ENCODE measurements around the gene CPNE4.
"Not testable (repeated sequence)": the region's sequence is repeated elsewhere in the genome, so short reads cannot be mapped to it uniquely, and the experiment has no call there.

Gene CPNE4

DNA sequence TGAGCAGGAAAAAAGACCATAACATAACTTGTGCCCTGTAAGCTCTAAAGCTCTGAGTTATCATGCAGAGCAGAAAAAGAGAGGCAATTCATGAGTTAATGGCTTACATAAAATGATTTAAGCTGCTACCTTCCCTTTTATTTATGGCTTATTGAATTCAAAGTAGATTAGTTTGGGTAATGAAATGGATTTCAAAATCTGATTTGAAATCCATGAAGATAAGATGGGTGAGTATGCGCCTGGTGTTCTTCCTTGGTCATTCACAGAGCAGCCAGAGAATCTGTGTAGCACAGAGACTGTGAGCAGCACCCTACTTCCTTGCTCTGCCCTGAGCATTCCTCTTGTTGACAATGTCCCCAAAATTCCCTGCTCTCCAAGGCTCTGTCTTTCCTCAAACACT is 495.8 kb downstream of the CPNE4 start:
- no peak for DNase-seq (ENCODE audit: low read depth)

DNA sequence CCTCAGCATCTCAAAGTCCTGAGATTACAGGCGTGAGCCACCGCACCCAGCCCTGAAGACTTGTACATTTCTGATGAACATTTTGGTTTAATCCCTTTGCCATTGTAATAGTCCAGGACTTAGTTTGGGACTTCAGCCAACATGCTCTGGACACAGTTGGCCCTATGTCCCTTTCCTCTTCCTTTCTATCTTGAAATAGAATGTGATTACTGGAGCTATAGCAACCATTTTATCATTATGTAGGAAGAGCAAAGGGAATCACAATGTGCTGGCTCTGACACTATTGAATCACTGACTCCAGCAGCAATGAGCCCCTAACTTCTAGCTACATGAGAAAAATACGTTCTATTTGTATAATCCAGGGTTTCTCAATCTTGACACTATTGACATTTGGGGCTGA is 497.3 kb downstream of the CPNE4 start:
- DNase-seq (ENCODE audit: low read depth), result no peak

DNA sequence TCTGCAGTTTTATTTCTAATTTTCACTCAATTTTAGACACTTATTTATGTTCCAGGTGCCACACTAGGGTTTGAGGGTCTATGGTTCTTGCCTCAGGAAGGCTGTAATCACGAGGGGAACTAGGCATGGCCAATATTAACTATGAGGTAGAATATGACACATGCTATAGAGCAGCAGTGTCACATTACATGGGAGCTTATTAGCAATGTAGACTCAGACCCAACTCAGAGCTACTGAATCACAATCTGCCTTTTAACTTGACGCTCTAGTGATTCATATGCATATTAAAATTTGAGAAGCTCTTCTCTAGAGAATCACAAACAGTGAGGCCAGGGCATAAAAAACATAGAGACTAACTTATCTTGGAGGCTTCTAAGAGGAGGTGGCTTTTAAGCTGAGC is 499.2 kb downstream of the CPNE4 start:
- no peak for DNase-seq (ENCODE audit: low read depth)

DNA sequence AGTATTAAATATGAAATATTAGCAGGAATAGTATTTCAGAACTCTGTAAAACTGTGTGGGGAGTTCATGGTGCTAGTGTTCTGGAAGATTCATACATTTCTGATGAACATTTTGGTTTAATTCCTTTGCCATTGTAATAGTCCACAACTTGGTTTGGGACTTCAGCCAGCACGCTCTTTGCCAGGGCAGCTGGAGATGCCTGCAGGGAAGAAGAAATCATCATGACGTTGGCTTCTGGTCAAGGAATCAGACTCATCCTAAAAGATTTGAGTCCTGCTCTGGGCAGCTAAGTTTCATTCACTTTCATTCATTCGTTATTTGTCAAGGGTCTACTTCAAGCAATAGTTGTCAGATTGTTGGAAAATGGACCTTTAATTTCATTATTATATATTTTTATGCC is 499.7 kb downstream of the CPNE4 start:
- DNase-seq (ENCODE audit: low read depth), result no peak

DNA sequence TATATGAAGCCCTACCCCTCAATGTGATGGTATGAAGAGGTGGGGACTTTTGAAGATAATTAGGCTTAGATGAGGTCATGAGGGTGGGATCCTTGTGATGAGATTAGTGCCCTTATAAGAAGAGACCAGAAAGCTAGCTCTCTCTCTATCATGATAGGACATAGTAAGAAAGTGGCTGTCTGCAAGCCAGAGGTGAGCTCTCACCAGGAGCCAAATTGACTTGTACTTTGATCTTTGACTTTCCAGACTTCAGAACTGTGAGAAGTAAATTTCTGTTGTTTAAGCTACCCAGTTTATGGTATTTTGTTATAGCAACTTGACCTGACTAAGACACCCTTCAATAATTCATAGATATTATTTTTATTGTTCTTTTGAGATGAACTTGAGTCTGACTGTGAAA is 502.2 kb downstream of the CPNE4 start:
- no peak for DNase-seq (ENCODE audit: low read depth)

DNA sequence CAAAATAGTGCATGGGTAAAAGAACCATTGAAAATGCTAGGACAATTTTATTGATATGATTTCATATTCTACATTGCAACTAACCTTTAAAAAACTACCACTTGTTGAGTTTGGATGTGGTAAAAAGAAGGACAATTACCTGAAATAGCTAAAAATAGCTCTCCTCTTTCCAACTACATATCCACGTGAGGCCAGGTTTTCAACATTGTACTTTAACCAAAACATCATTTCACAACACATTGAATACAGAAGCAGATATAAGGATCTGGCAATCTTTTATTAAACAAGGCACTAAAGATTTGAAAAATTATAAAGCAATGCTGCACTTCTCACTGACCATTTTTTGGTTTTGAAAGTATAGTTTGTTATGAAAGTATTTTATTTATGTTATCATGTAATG is 504.0 kb downstream of the CPNE4 start:
- no peak for DNase-seq (ENCODE audit: low read depth)

DNA sequence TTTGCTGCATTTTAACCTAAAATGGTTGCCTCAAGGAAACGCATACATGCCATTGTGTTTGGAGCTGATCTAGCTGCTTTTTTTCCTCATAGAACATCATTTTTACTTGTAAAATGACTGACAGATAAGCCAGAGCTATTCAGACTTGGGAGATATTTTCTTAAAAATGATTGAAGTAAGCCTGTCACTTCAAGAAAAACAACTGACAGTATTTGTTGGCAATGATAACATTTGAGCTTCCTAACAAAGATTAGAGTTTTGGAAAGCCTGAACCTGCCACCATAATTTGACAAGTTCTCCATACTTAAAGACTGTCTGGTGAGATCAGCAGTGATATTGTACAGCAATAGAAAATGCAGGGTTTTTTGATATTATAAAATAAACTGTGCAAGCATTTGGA is 504.4 kb downstream of the CPNE4 start:
- DNase-seq (ENCODE audit: low read depth), result no peak

DNA sequence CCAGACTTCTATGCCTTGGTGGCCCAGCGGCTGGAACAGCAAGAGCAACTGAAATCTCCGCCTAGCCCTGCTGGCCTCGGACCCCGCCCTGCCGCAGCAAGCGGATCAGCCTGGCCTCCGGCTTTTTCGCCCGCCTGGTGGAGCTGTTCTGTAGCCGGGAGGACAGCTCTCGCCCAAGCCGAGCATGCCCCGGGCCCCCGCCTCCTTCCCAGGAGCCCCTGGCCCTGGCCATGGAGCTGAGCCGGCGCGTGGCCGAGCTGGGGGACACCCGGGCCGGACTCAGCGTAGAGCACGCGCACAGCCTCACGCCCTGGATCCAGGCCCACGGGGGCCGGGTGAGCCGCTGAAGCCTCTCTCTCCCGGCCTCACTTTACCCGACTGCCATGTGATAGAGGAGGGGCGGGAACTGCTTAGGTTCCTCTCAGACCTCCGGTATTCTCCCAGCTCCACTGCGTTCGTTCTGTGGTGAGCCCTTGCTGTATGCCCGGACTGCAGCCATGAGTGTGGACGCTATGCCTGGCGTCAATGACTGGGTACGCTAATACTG is 507.9 kb downstream of the CPNE4 start:
- no peak for DNase-seq (ENCODE audit: low read depth)

DNA sequence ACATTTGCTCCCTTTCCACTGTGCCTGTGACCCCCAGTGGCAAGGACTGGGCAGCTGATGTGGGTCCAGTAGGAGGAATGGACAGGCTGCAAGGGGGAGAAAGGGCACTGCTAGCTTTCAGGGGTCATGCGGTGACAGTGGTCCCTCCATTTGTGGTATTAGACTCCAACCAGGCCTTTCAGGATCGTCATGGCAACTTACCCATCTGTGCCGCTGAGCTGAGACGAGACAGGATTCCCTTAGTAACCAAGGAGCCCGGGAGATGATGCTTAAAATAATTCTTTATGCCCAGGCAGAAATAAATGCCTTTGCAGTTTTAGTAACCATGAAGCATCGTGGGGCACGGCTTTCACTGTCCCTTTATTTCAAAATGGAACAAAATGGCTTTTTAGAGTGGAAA is 516.1 kb downstream of the CPNE4 start:
- no peak for DNase-seq (ENCODE audit: low read depth)

DNA sequence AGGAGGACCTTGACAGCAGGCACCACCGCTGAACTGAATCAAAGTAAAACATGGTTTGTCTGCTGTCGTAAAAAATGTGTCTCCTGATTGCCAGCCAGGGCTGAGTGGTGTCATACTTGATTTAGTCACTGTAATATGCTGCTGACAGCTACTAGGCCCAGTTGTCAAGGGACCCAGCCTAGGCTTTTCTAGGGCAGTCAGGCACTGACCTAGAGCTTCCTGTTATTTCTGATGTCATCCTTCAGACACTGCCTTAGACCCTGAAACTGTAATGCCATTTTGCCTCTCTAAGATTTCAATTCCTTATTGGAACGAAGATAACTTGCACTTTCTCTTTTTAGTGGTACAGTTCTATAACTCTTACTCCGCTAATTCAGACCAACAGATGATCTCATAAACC is 529.4 kb downstream of the CPNE4 start:
- no peak for DNase-seq (ENCODE audit: low read depth)

DNA sequence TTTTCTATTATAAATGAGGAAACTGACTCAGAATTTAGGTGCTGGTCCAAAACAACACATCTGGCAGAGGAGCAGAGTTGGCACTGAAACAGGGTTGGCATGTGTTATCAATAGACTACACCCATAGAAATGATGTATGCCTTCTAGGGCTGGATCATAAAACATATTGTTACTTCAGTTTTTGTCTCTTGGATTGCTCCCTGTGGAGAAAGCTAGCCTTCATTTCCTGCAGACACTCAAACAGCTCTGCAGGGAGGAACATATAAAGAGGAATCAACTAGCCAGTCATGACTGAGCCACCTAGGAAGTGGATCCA is 531.5 kb downstream of the CPNE4 start:
- DNase-seq (ENCODE audit: low read depth), result no peak

DNA sequence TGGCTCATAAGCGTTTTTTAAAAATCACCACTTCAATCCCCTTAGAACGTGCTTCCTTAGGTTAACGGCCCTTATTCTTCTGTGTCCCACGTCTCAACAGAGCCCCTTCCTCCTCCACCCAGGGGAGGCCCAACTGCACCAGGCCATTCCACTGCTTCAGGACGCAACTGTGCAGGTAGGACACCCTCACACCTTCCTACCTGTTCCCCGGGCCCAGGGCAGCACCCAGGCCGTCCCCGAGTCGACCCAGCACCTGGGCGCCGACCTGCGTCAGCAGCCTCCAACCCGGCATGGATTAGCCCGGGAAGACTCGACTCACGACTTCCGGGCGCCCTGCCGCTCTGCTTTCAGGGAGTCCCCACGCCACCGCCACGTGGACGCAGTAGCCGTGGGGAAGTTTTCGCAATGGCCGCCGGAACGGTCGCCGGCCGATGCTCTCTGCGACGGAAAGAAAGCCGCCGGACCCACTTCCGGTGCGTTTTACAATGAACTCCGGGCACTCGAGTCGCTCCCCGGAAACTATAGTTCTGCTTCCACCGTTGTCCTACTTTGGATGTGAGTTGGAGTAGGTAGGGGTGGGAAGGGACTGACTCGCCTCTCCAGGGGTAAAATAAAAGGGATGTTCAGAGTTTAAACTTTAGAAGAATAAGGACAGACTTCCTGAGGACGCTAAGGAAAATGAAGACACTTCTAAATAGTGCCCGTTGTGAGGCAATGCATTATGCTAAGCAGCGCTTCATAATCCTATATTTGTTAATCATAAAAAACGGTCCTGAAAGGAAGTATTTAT is 532.1 kb downstream of the CPNE4 start, which contains the start of gene MRPL3:
MRPL3 (minus strand) TSS at position 442 of the 790 bp plus-strand sequence; CDS start at position 292, 150 bp downstream.
- peak; percentile 68 for DNase-seq (ENCODE audit: low read depth)

DNA sequence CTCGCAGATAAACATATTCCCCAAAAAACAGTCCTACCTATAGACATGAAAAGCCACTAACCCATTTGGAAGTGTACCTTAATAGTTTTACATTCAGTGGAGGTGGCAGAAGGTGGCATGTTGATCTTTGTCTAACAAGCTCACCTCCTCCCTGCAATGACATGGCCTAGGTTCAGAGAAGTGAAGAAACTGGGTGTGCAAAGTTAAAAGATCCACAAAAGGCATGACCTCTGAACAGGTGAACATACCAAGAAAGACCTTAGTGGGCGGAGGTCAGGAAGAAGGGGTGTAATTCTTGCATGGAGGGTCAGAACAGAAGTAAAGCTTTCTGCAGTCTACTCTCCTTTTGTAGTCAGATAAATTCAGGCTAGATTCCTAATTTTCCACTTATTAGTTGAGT is 532.9 kb downstream of the CPNE4 start:
- no peak for DNase-seq (ENCODE audit: low read depth)

DNA sequence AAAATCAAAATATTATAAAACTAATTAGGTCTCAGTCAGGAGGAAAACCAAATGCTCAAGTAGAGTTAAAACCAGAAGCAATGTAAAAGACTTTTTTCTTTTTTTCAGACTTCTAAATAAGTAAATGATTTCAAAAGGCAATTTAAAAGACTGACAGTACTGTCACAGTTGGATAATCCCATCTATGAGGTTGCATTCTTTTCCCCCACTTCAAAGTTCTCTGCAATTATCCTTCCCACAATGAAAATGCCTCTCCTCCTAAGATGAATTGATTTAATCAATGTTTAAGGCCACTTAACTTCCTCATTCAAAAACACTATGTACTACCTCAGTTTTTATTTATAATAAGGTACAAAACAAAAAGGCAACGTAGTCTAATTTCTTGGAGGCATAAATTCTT is 540.1 kb downstream of the CPNE4 start:
- DNase-seq (ENCODE audit: low read depth), result no peak

DNA sequence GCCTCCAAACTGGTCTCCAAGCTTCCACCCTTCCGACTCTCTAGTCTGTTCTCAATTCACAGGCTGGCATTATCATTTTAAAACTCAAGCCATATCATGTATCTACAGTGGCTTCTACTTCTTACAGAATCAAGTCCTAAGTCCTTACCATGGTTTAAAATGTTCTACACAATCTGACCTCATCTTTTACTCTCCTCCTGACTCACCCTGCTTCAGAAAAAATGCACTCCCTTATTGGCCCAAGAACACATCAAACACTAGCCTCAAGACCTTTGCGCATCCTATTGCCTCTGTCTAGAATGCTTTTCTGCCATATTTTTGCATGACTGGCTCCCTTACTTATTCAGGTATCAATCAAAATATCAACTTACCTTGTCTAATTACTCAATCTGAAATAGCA is 543.0 kb downstream of the CPNE4 start:
- no peak for DNase-seq (ENCODE audit: low read depth)

DNA sequence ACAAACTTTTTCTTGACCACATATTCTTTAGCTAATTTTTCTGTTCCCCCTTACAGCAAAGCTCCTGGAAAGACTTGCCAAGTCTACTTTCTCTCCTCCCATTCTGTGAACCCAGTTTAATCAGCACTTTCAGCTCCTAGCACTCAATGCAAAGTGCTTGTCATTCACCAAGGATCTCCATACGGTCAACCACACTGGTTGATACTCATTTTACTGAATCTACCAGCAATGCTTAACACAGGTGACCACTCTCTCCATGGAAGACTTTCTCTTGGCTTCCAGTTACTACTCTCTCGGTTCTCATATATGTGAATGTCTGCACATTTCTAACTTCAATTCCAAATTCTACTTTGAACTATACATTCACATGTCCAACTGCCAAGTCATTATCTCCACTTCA is 543.7 kb downstream of the CPNE4 start:
- no peak for DNase-seq (ENCODE audit: low read depth)

DNA sequence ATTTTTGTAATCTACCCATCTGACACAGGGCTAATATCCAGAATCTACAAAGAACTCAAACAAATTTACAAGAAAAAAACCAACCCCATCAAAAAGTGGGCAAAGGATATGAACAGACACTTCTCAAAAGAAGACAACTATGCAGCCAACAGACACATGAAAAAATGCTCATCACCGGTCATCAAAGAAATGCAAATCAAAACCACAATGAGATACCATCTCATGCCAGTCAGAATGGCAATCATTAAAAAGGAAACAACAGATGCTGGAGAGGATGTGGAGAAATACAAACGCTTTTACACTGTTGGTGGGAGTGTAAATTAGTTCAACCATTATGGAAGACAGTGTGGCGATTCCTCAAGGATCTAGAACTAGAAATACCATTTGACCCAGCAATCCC is 548.3 kb downstream of the CPNE4 start:
- not testable (repeated sequence) for DNase-seq (ENCODE audit: low read depth)

DNA sequence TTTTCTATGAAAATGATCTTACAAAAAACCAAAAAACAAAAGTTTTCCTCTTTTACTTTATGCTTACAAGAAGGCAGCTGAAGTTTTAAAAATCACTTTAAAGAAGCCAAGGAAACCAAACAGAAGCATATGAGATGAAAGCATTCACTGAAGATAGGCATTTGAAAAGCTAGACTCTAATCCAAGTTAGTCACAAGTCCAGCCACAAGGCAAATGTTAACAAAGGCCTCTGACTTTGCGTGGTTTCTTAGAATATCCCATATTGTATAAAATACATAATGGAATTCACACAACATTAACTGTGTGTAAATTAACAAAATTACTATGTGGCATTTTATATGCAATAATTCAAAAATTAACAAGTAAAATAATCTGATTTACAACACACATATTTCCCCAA is 549.7 kb downstream of the CPNE4 start:
- DNase-seq (ENCODE audit: low read depth), result no peak

DNA sequence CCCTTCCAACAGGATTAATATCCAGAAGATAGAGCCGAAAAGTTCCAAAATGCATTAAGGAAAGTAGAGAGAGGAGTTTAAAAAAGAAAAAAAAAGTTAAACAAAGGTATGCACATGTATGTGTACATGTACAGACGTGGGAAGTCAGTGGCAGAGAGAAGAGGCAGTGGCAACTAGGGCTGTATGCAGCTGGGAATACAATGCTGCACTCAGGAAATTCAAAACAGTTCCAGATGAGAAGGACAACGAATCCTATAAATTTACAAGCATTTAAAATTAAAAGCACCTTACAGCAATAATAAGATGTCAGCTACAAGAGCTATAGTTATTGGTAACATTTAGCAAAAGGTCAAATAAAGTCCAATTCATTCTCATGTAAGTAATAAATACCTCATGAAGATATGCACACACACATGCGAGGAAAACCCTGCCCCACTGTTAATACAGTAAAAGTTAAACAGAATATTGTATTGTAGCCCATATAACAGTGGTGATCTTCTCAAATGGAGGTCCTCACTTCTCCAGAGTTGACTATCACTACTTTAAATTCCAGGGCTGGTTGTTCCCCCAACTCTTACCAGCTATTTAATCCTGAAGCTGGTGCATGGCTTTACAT is 550.2 kb downstream of the CPNE4 start:
- DNase-seq (ENCODE audit: low read depth), result no peak

Data from T-helper 22 cell (primary cell).